Measurements from ENCODE around the gene RTTN. TPM values are rescaled to one million over a fixed set of nuclear protein-coding genes. Genes with fewer than 3 reads are reported as not detected.

Gene RTTN
- total and polyA plus RNA-seq, 2 of the 13 experiments (the other 11 are each of a cell fraction or from before 2014, with no cell fraction given), result 5.4 to 18.7 TPM

DNA sequence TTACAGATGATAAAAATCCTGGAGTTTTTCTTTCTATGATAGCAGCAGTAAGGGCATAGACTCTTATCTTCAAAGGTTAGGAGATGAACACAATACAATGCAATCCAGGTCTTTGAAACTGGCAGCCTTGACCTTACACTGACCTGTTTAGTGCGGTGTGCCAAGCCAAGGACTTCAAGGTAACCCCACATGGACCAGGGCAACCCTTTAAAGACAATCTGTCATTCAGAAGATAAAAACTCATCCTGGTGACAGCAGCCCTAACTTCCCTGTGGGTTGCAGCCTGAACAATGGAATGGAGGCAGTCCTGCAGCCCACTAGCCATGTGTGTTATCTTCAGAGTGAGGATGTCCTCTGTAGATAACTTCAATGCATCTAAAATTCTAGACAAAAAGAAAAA is 78.1 kb downstream of the RTTN start (continued):
- TF ChIP-seq RXRB (CRISPR knock-in tag; IDR thresholded peaks at IDR 0.05; ENCODE audit: borderline replicate concordance) (peak; percentile 66; the same call in 1 of the 2 replicates), RXRA (CRISPR knock-in tag; IDR thresholded peaks at IDR 0.05) (peak; percentile 85; the same call in 1 of the 2 replicates), ZNF232 (CRISPR knock-in tag; IDR thresholded peaks at IDR 0.05; ENCODE audit: borderline replicate concordance) (no peak), ELF1 (CRISPR knock-in tag; IDR thresholded peaks at IDR 0.05) (no peak), BRCA1 (CRISPR knock-in tag; IDR thresholded peaks at IDR 0.05) (no peak)

DNA sequence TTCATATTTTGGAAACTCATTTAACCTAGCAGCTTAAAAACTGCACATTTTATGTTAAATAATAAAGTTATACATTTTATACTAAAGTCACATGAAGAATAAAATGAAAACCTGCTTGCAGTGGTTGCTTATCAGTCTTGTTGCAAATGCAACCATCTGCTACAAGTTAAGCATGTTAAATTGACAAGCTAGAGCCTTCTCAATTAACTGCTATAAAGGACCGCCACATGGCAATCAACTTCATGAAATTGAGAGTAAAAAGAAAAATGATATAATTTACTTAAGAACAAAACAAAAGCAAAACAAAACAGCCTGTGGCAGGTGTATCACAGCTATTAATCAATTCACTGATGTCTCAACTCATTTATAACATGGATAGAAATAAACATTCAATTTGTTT is 78.7 kb downstream of the RTTN start:
- in situ Hi-C loops (cut with HindIII; ENCODE audit: extremely low pct_ligation_motif_present, low pct_unique_long_range_greater_than_20kb), result no loop called here
- FAIRE-seq, result no peak
- TF ChIP-seq ZNF878 (CRISPR knock-in tag; IDR thresholded peaks at IDR 0.05), result no peak
- no peak for TF ChIP-seq NBN (conservative IDR thresholded peaks at IDR 0.05)
- TF ChIP-seq ZNF10 (CRISPR knock-in tag; IDR thresholded peaks at IDR 0.05; ENCODE audit: borderline replicate concordance, low read depth), result no peak
- no peak for TF ChIP-seq SRSF4 (IDR thresholded peaks at IDR 0.05; ENCODE audit: low read depth, low read length, poor library complexity, severe bottlenecking)
- no peak for TF ChIP-seq ARNTL (CRISPR knock-in tag; IDR thresholded peaks at IDR 0.05)
- no peak for TF ChIP-seq CREB1 (IDR thresholded peaks at IDR 0.05)
- no peak for TF ChIP-seq CREB1 (CRISPR knock-in tag; IDR thresholded peaks at IDR 0.05)
- no peak for TF ChIP-seq SRF (IDR thresholded peaks at IDR 0.05; ENCODE audit: low read depth, low read length)
- TF ChIP-seq ZNF652 (CRISPR knock-in tag; IDR thresholded peaks at IDR 0.05; ENCODE audit: borderline replicate concordance, low read depth), result no peak
- TF ChIP-seq, protein P1, sequence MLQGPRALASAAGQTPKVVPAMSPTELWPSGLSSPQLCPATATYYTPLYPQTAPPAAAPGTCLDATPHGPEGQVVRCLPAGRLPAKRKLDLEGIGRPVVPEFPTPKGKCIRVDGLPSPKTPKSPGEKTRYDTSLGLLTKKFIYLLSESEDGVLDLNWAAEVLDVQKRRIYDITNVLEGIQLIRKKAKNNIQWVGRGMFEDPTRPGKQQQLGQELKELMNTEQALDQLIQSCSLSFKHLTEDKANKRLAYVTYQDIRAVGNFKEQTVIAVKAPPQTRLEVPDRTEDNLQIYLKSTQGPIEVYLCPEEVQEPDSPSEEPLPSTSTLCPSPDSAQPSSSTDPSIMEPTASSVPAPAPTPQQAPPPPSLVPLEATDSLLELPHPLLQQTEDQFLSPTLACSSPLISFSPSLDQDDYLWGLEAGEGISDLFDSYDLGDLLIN (CRISPR knock-in tag; IDR thresholded peaks at IDR 0.05; ENCODE audit: borderline replicate concordance), result no peak
- TF ChIP-seq MZF1 (CRISPR knock-in tag; IDR thresholded peaks at IDR 0.05; ENCODE audit: borderline replicate concordance), result no peak
- no peak for TF ChIP-seq FOXM1 (CRISPR knock-in tag; IDR thresholded peaks at IDR 0.05)
- no peak for TF ChIP-seq MEIS2 (CRISPR knock-in tag; IDR thresholded peaks at IDR 0.05)
- TF ChIP-seq ZNF253 (CRISPR knock-in tag; IDR thresholded peaks at IDR 0.05; ENCODE audit: borderline replicate concordance), result no peak
- TF ChIP-seq RFXANK (CRISPR knock-in tag; IDR thresholded peaks at IDR 0.05), result no peak
- TF ChIP-seq, protein P2, sequence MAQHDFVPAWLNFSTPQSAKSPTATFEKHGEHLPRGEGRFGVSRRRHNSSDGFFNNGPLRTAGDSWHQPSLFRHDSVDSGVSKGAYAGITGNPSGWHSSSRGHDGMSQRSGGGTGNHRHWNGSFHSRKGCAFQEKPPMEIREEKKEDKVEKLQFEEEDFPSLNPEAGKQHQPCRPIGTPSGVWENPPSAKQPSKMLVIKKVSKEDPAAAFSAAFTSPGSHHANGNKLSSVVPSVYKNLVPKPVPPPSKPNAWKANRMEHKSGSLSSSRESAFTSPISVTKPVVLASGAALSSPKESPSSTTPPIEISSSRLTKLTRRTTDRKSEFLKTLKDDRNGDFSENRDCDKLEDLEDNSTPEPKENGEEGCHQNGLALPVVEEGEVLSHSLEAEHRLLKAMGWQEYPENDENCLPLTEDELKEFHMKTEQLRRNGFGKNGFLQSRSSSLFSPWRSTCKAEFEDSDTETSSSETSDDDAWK (CRISPR knock-in tag; IDR thresholded peaks at IDR 0.05), result no peak
- no peak for TF ChIP-seq HNRNPL (IDR thresholded peaks at IDR 0.05; ENCODE audit: low read depth, low read length)
- TF ChIP-seq, protein P3, sequence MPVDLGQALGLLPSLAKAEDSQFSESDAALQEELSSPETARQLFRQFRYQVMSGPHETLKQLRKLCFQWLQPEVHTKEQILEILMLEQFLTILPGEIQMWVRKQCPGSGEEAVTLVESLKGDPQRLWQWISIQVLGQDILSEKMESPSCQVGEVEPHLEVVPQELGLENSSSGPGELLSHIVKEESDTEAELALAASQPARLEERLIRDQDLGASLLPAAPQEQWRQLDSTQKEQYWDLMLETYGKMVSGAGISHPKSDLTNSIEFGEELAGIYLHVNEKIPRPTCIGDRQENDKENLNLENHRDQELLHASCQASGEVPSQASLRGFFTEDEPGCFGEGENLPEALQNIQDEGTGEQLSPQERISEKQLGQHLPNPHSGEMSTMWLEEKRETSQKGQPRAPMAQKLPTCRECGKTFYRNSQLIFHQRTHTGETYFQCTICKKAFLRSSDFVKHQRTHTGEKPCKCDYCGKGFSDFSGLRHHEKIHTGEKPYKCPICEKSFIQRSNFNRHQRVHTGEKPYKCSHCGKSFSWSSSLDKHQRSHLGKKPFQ (CRISPR knock-in tag; IDR thresholded peaks at IDR 0.05; ENCODE audit: insufficient replicate concordance), result no peak
- TF ChIP-seq ZNF367 (CRISPR knock-in tag; IDR thresholded peaks at IDR 0.05; ENCODE audit: borderline replicate concordance), result no peak

More for the DNA sequence above, 78.7 kb downstream of the RTTN start:
- H3K27ac ChIP-seq (ENCODE audit: extremely low read length, insufficient read depth, low read length), result no peak overlapping the region
- intact Hi-C loops (cut with micrococcal nuclease; ENCODE audit: unreplicated experiment), result no loop called here
- H2AFZ ChIP-seq (ENCODE audit: low read length), result no peak overlapping the region
- no peaks in the 10 kb centered on the region for H3K79me2 ChIP-seq (ENCODE audit: insufficient read depth, low read length)
- 93% methylated on average over 1 of the region's 1 CpG for WGBS (ENCODE audit: low lambda C conversion rate)
- H4K20me1 ChIP-seq (ENCODE audit: insufficient read depth, low read length), result no peaks in the 10 kb centered on the region
- BruUV-seq (replicated peaks), result no TSS peak
- POLR2A ChIA-PET, result no interaction called here
- no peak overlapping the region for H3K4me3 ChIP-seq (replicated peaks in 1 of 3; ENCODE audit: insufficient read depth in 1 of 3, low read depth in 2 of 3, low read length in 3 of 3)
- no peaks in the 10 kb centered on the region; a peak in 2 of 5 replicates for H3K36me3 ChIP-seq (replicated peaks in 1 of 2; ENCODE audit: control insufficient read depth in 1 of 2, insufficient read depth in 2 of 2, low read length in 2 of 2)
- peaks cover 18% of the 10 kb centered on the region for H3K4me1 ChIP-seq (ENCODE audit: insufficient read depth, low read length)
- no peaks in the 10 kb centered on the region for H3K9me3 ChIP-seq (ENCODE audit: low read length)
- no peak overlapping the region for H3K4me2 ChIP-seq (ENCODE audit: low read depth, low read length)
- H3K27me3 ChIP-seq (ENCODE audit: control insufficient read depth in 1 of 2, insufficient read depth in 2 of 2, low read length in 2 of 2), result no peaks in the 10 kb centered on the region
- H3K9ac ChIP-seq (ENCODE audit: insufficient read depth, low read depth, low read length), result no peak overlapping the region
- CTCF ChIA-PET (ENCODE audit: low intra/inter-chr PET ratio, low total read pairs), result no interaction called here
- no peak for DNase-seq (ENCODE audit: low spot score)
- no peak for ATAC-seq
